ENCODE measurements around the gene FNDC10. TPM values are rescaled to one million over a fixed set of nuclear protein-coding genes. Genes with fewer than 3 reads are reported as not detected.

The FNDC10 gene
- total and polyA plus RNA-seq, 9 of the 15 experiments (the other 6 are each of a cell fraction or from before 2014, with no cell fraction given), result 0.08 to 6.3 (median 1.6) TPM

- TF ChIP-seq ZFP30 (CRISPR knock-in tag; IDR thresholded peaks at IDR 0.05; ENCODE audit: borderline replicate concordance), result no peak
- TF ChIP-seq BHLHE40 (IDR thresholded peaks at IDR 0.05; ENCODE audit: low read length), result no peak; the same call in 1 of the 2 replicates
- no peak for TF ChIP-seq THAP7 (CRISPR knock-in tag; IDR thresholded peaks at IDR 0.05)
- no peak for TF ChIP-seq ARHGAP35 (IDR thresholded peaks at IDR 0.05; ENCODE audit: partially characterized antibody)
- no peak for TF ChIP-seq CREB3L1 (IDR thresholded peaks at IDR 0.05; ENCODE audit: borderline replicate concordance, low read depth)
- TF ChIP-seq ZBTB17 (CRISPR knock-in tag; IDR thresholded peaks at IDR 0.05), result peak; percentile 52
- no peak for TF ChIP-seq THRAP3 (IDR thresholded peaks at IDR 0.05; ENCODE audit: borderline replicate concordance)
- peak; percentile 38 for TF ChIP-seq PRDM10 (IDR thresholded peaks at IDR 0.05; ENCODE audit: partially characterized antibody)
- no peak for TF ChIP-seq TAF15 (IDR thresholded peaks at IDR 0.05; ENCODE audit: low read depth, low read length)
- peak; percentile 46 for TF ChIP-seq NEUROD1 (IDR thresholded peaks at IDR 0.05; ENCODE audit: borderline replicate concordance, low read depth, low read length, partially characterized antibody)
- TF ChIP-seq ZNF140 (CRISPR knock-in tag; IDR thresholded peaks at IDR 0.05), result no peak
- TF ChIP-seq CREB5 (CRISPR knock-in tag; IDR thresholded peaks at IDR 0.05), result no peak
- peak; percentile 56 for TF ChIP-seq ATF2 (CRISPR knock-in tag; IDR thresholded peaks at IDR 0.05)
- TF ChIP-seq ZZZ3 (IDR thresholded peaks at IDR 0.05), result no peak
- TF ChIP-seq ZNF583 (CRISPR knock-in tag; IDR thresholded peaks at IDR 0.05), result no peak
- TF ChIP-seq DIDO1 (tag; IDR thresholded peaks at IDR 0.05; ENCODE audit: low read depth), result no peak
- TF ChIP-seq HOMEZ (CRISPR knock-in tag; IDR thresholded peaks at IDR 0.05), result no peak
Measured at GRCh38 chr1:1573843-1574720, 25.9 kb downstream of the FNDC10 start (continued).

All from K562 (cell line).